ENCODE results near the gene NYAP1. TPM values are rescaled to one million over a fixed set of nuclear protein-coding genes. Genes with fewer than 3 reads are reported as not detected.
A peak's percentile ranks its signal among the peaks of the same experiment; 100 is the strongest.

NYAP1 gene
- total RNA-seq, 3 donors from 2014 or later (not counting 1 experiment from before 2014, with no cell fraction given): 0.12 to 0.13 TPM; not detected in 1

GRCh38 chr7:100486111-100486636, 2.4 kb downstream of the NYAP1 start:
- Histone ChIP-seq H3K36me3 (ENCODE audit: control insufficient read depth, insufficient read depth, low read length) (no peaks in the 10 kb centered on the region), H3K4me1 (ENCODE audit: control insufficient read depth, insufficient read depth, low read length) (peaks cover 18% of the 10 kb centered on the region), H3K9me3 (ENCODE audit: control insufficient read depth, insufficient read depth, low read length) (no peaks in the 10 kb centered on the region), H3K4me3 (ENCODE audit: low read length) (no peak overlapping the region), H3K27me3 (ENCODE audit: control insufficient read depth, insufficient read depth, low read length) (no peaks in the 10 kb centered on the region), H3K27ac (ENCODE audit: low read length) (no peak overlapping the region)
- Mint-ChIP-seq H3K27ac (no peak overlapping the region), H3K9me3 (no peaks in the 10 kb centered on the region), H3K4me1 (peaks cover 5 to 10% of the 10 kb centered on the region in 2 donors), H3K4me3 (no peak overlapping the region), H3K27me3 (ENCODE audit: low read depth in 2 of 2) (peaks cover 0 to 6% of the 10 kb centered on the region in 2 donors), H3K36me3 (no peaks in the 10 kb centered on the region)
- intact Hi-C loops (cut with micrococcal nuclease): no loop called here
- ATAC-seq (no peak), DNase-seq (peak in 1 of 2 donors; percentile 4)
- TF ChIP-seq, protein P1, sequence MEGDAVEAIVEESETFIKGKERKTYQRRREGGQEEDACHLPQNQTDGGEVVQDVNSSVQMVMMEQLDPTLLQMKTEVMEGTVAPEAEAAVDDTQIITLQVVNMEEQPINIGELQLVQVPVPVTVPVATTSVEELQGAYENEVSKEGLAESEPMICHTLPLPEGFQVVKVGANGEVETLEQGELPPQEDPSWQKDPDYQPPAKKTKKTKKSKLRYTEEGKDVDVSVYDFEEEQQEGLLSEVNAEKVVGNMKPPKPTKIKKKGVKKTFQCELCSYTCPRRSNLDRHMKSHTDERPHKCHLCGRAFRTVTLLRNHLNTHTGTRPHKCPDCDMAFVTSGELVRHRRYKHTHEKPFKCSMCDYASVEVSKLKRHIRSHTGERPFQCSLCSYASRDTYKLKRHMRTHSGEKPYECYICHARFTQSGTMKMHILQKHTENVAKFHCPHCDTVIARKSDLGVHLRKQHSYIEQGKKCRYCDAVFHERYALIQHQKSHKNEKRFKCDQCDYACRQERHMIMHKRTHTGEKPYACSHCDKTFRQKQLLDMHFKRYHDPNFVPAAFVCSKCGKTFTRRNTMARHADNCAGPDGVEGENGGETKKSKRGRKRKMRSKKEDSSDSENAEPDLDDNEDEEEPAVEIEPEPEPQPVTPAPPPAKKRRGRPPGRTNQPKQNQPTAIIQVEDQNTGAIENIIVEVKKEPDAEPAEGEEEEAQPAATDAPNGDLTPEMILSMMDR (IDR thresholded peaks at IDR 0.05): no peak
- 89% methylated on average over 4 of the region's 5 CpGs for WGBS (ENCODE audit: insufficient coverage)

DNA sequence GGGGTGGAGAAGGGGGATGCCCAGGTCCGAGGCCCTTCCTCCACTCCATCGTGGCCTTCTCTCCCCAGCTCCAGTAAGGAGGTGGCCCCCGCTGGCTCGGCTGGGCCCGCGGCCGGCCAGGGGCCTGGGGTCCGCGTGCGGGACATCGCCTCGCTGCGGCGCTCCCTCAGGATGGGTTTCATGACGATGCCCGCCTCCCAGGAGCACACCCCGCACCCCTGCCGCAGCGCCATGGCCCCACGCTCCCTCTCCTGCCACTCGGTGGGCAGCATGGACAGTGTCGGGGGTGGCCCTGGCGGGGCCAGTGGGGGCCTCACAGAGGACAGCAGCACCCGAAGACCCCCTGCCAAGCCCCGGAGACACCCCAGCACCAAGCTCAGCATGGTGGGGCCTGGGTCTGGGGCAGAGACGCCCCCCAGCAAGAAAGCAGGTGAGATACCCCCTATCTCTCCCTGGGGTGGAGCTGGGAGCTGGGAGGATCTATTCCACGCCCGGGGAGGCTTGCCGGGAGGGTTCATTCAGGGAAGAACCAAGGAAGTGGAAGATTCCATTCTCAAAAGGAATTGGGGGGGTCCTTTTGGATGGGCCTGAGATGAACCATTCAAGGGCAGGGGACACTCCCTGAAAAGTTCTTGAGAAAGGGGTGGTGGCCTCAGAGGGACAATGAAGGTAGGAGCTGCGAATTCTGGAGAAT, 3.2 kb downstream of the NYAP1 start:
- no peak overlapping the region for H3K27ac Mint-ChIP-seq
- peaks cover 5 to 10% of the 10 kb centered on the region in 2 donors for H3K4me1 Mint-ChIP-seq

DNA sequence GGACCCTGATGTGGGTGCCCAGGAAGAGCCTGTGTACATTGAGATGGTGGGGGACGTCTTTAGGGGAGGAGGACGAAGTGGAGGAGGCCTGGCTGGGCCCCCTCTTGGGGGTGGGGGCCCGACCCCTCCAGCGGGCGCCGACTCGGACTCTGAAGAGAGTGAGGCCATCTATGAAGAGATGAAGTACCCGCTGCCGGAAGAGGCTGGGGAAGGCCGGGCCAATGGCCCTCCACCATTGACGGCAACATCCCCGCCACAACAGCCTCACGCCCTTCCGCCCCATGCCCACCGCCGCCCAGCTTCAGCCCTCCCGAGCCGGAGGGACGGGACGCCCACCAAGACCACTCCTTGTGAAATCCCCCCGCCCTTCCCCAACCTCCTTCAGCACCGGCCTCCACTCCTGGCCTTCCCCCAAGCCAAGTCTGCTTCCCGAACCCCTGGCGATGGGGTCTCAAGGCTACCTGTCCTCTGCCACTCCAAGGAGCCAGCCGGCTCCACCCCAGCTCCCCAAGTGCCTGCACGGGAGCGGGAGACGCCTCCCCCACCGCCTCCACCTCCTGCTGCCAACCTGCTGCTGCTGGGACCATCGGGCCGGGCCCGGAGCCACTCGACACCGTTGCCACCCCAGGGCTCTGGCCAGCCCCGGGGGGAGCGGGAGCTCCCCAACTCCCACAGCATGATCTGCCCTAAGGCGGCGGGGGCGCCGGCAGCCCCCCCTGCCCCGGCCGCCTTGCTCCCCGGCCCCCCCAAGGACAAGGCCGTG, 4.8 kb downstream of the NYAP1 start:
- TF ChIP-seq, protein P1 (IDR thresholded peaks at IDR 0.05): no peak
- peaks cover 8 to 16% of the 10 kb centered on the region in 2 donors for H3K27me3 Mint-ChIP-seq (ENCODE audit: low read depth in 2 of 2)
- H3K36me3 ChIP-seq (ENCODE audit: control insufficient read depth, insufficient read depth, low read length): no peaks in the 10 kb centered on the region
- H3K27ac ChIP-seq (ENCODE audit: low read length): no peak overlapping the region
- no peak overlapping the region for H3K4me3 Mint-ChIP-seq
- no peak overlapping the region for H3K4me3 ChIP-seq (ENCODE audit: low read length)
- DNase-seq (no peak), ATAC-seq (no peak)
- no peaks in the 10 kb centered on the region for H3K36me3 Mint-ChIP-seq
- no peaks in the 10 kb centered on the region for H3K27me3 ChIP-seq (ENCODE audit: control insufficient read depth, insufficient read depth, low read length)
- H3K4me1 Mint-ChIP-seq: peaks cover 0 to 14% of the 10 kb centered on the region in 2 donors
- H3K9me3 Mint-ChIP-seq: no peaks in the 10 kb centered on the region
- peaks cover 12% of the 10 kb centered on the region for H3K4me1 ChIP-seq (ENCODE audit: control insufficient read depth, insufficient read depth, low read length)
- H3K27ac Mint-ChIP-seq: no peak overlapping the region
- 94% methylated on average over 44 of the region's 44 CpGs for WGBS (ENCODE audit: insufficient coverage)
- H3K9me3 ChIP-seq (ENCODE audit: control insufficient read depth, insufficient read depth, low read length): no peaks in the 10 kb centered on the region
- intact Hi-C loops (cut with micrococcal nuclease): no loop called here

More for the DNA sequence above, 3.2 kb downstream of the NYAP1 start:
- H3K27me3 Mint-ChIP-seq (ENCODE audit: low read depth in 2 of 2): peaks cover 0 to 9% of the 10 kb centered on the region in 2 donors
- H3K9me3 Mint-ChIP-seq: no peaks in the 10 kb centered on the region
- no peak overlapping the region for H3K27ac ChIP-seq (ENCODE audit: low read length)
- no peaks in the 10 kb centered on the region for H3K9me3 ChIP-seq (ENCODE audit: control insufficient read depth, insufficient read depth, low read length)
- no peak for ATAC-seq
- H3K36me3 ChIP-seq (ENCODE audit: control insufficient read depth, insufficient read depth, low read length): no peaks in the 10 kb centered on the region
- intact Hi-C loops (cut with micrococcal nuclease): no loop called here
- no peak overlapping the region for H3K4me3 ChIP-seq (ENCODE audit: low read length)
- H3K36me3 Mint-ChIP-seq: no peaks in the 10 kb centered on the region
- no peaks in the 10 kb centered on the region for H3K27me3 ChIP-seq (ENCODE audit: control insufficient read depth, insufficient read depth, low read length)
- no peak overlapping the region for H3K4me3 Mint-ChIP-seq
- TF ChIP-seq, protein P1 (IDR thresholded peaks at IDR 0.05): no peak
- DNase-seq: no peak
- 94% methylated on average over 30 of the region's 30 CpGs for WGBS (ENCODE audit: insufficient coverage)
- H3K4me1 ChIP-seq (ENCODE audit: control insufficient read depth, insufficient read depth, low read length): peaks cover 18% of the 10 kb centered on the region
